ENCODE measurements around the gene ADAD2.

The ADAD2 gene

GRCh38 chr16:84153660-84154214 is 37.2 kb upstream of the ADAD2 start:
- TF ChIP-seq SUZ12 (IDR thresholded peaks at IDR 0.05; ENCODE audit: extremely low read depth, insufficient read depth, insufficient read length) = no peak
- no peak for TF ChIP-seq ZNF274 (IDR thresholded peaks at IDR 0.05; ENCODE audit: low read depth, low read length)
- H3K4me3 ChIP-seq (ENCODE audit: insufficient read length, low read depth) = no peak overlapping the region
- H3K27me3 ChIP-seq (ENCODE audit: insufficient read depth, insufficient read length) = no peaks in the 10 kb centered on the region
- H3K9ac ChIP-seq (ENCODE audit: insufficient read length, low read depth) = no peak overlapping the region
- peaks cover 4% of the 10 kb centered on the region for H3K4me1 ChIP-seq (ENCODE audit: insufficient read depth, insufficient read length)
- H3K9me3 ChIP-seq (ENCODE audit: insufficient read depth, low read length) = no peaks in the 10 kb centered on the region
- no peak for DNase-seq (ENCODE audit: low read depth, low spot score)
- H3K36me3 ChIP-seq (ENCODE audit: insufficient read depth, insufficient read length, low read length) = no peaks in the 10 kb centered on the region

DNA sequence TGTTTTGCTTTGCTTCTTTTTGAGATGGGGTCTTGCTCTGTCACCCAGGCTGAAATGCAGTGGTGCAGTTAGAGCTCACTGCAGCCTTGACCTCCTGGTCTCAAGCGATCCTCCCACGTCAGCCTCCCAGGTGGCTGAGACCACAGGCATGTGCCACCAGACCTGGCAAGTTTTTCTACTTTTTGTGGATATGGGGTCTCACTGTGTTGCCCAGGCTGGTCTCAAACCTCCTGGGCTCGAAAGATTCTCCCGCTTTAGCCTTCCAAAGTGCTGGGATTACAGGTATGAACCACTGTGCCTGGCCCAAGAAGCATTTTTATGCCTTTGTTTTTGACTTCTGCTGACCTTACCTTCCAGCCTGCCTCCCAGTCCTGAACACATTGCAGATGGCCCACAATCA is 35.7 kb upstream of the ADAD2 start:
- Histone ChIP-seq H3K9me3 (ENCODE audit: insufficient read depth, low read length) (no peaks in the 10 kb centered on the region), H3K36me3 (ENCODE audit: insufficient read depth, insufficient read length, low read length) (no peaks in the 10 kb centered on the region), H3K4me1 (ENCODE audit: insufficient read depth, insufficient read length) (peaks cover 4% of the 10 kb centered on the region), H3K4me3 (ENCODE audit: insufficient read length, low read depth) (no peak overlapping the region), H3K9ac (ENCODE audit: insufficient read length, low read depth) (no peak overlapping the region), H3K27me3 (ENCODE audit: insufficient read depth, insufficient read length) (no peaks in the 10 kb centered on the region)
- TF ChIP-seq YY1 (IDR thresholded peaks at IDR 0.05; ENCODE audit: insufficient read depth, insufficient read length) (no peak), SUZ12 (IDR thresholded peaks at IDR 0.05; ENCODE audit: extremely low read depth, insufficient read depth, insufficient read length) (no peak), ZNF274 (IDR thresholded peaks at IDR 0.05; ENCODE audit: low read depth, low read length) (no peak)
- DNase-seq (ENCODE audit: low read depth, low spot score) = no peak

DNA sequence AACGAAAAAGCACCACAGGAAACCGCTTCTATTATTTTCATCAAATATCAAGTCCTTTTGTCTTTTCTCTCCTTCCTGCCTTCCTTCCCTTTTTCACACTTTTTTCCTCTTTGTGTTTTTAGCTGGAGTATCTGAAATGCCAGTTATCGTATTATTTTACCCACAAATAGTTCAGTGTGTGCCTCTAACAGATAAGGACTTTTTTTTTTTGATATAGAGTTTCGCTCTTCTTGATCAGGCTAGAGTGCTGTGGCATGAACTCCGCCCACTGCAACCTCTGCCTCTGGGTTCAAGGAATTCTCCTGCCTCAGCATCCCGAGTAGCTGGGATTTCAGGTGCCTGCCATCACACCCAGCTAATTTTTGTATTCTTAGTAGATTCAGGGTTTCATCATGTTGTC is 35.2 kb upstream of the ADAD2 start:
- Histone ChIP-seq H3K4me3 (ENCODE audit: insufficient read length, low read depth) (no peak overlapping the region), H3K9ac (ENCODE audit: insufficient read length, low read depth) (no peak overlapping the region), H3K36me3 (ENCODE audit: insufficient read depth, insufficient read length, low read length) (no peaks in the 10 kb centered on the region), H3K9me3 (ENCODE audit: insufficient read depth, low read length) (no peaks in the 10 kb centered on the region), H3K27me3 (ENCODE audit: insufficient read depth, insufficient read length) (no peaks in the 10 kb centered on the region), H3K4me1 (ENCODE audit: insufficient read depth, insufficient read length) (peaks cover 4% of the 10 kb centered on the region)
- no peak for DNase-seq (ENCODE audit: low read depth, low spot score)
- TF ChIP-seq ZNF274 (IDR thresholded peaks at IDR 0.05; ENCODE audit: low read depth, low read length) = no peak
- TF ChIP-seq SUZ12 (IDR thresholded peaks at IDR 0.05; ENCODE audit: extremely low read depth, insufficient read depth, insufficient read length) = no peak
- TF ChIP-seq YY1 (IDR thresholded peaks at IDR 0.05; ENCODE audit: insufficient read depth, insufficient read length) = no peak

DNA sequence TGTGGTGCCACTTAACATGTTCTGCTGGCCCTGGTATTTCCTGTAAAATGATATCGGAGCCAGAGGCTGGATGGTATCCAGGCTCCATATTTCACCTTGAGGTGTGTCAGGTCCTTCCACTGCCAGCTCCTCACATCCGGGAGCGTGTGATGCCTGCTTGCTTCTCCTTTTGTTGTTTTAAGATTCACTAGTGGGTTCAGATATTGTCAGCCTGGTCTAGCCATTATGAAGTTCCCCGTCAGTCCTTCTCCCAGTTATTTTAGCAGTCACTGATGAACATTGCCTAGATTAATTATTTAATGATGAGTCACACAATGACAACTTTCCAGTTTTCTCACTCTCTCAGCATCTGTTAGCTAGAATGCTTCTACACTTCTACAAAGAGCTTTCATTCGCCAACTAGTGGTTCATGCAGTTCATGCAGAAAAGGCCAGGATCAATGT is 34.6 kb upstream of the ADAD2 start:
- TF ChIP-seq ZNF274 (IDR thresholded peaks at IDR 0.05; ENCODE audit: low read depth, low read length) (no peak), YY1 (IDR thresholded peaks at IDR 0.05; ENCODE audit: insufficient read depth, insufficient read length) (no peak), SUZ12 (IDR thresholded peaks at IDR 0.05; ENCODE audit: extremely low read depth, insufficient read depth, insufficient read length) (no peak)
- H3K36me3 ChIP-seq (ENCODE audit: insufficient read depth, insufficient read length, low read length) = no peaks in the 10 kb centered on the region
- DNase-seq (ENCODE audit: low read depth, low spot score) = no peak

GRCh38 chr16:84159007-84159406 is 31.9 kb upstream of the ADAD2 start:
- Histone ChIP-seq H3K9ac (ENCODE audit: insufficient read length, low read depth) (no peak overlapping the region), H3K27me3 (ENCODE audit: insufficient read depth, insufficient read length) (no peaks in the 10 kb centered on the region), H3K9me3 (ENCODE audit: insufficient read depth, low read length) (no peaks in the 10 kb centered on the region), H3K4me1 (ENCODE audit: insufficient read depth, insufficient read length) (peaks cover under 1% of the 10 kb centered on the region), H3K4me3 (ENCODE audit: insufficient read length, low read depth) (no peak overlapping the region), H3K36me3 (ENCODE audit: insufficient read depth, insufficient read length, low read length) (no peaks in the 10 kb centered on the region)
- no peak for DNase-seq (ENCODE audit: low read depth, low spot score)
- TF ChIP-seq ZNF274 (IDR thresholded peaks at IDR 0.05; ENCODE audit: low read depth, low read length) (no peak), SUZ12 (IDR thresholded peaks at IDR 0.05; ENCODE audit: extremely low read depth, insufficient read depth, insufficient read length) (no peak), YY1 (IDR thresholded peaks at IDR 0.05; ENCODE audit: insufficient read depth, insufficient read length) (no peak)

More for the DNA sequence above, 34.6 kb upstream of the ADAD2 start:
- H3K9me3 ChIP-seq (ENCODE audit: insufficient read depth, low read length) = no peaks in the 10 kb centered on the region
- H3K4me1 ChIP-seq (ENCODE audit: insufficient read depth, insufficient read length) = peaks cover 4% of the 10 kb centered on the region
- no peaks in the 10 kb centered on the region for H3K27me3 ChIP-seq (ENCODE audit: insufficient read depth, insufficient read length)
- no peak overlapping the region for H3K4me3 ChIP-seq (ENCODE audit: insufficient read length, low read depth)
- no peak overlapping the region for H3K9ac ChIP-seq (ENCODE audit: insufficient read length, low read depth)

DNA sequence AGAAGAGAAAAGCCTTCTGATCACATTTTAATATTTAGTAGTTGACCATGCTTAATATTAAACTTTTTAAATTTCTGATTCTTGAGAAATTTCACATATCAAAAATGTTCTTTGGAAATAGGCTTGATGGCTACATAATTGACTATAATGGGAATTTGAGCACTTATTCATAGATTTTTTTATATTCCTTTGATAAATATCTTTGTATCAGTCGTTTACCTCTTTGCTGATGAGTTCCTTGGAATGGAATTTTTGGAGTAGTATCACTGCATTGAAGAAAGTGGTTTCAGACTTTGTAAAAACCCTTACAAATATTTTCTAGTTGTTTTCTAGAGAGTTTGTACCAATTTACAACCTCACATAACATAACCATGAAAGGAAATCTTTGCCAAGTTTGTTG is 31.2 kb upstream of the ADAD2 start:
- DNase-seq (ENCODE audit: low read depth, low spot score) = no peak
- Histone ChIP-seq H3K9ac (ENCODE audit: insufficient read length, low read depth) (no peak overlapping the region), H3K9me3 (ENCODE audit: insufficient read depth, low read length) (no peaks in the 10 kb centered on the region), H3K4me3 (ENCODE audit: insufficient read length, low read depth) (no peak overlapping the region), H3K4me1 (ENCODE audit: insufficient read depth, insufficient read length) (no peaks in the 10 kb centered on the region), H3K36me3 (ENCODE audit: insufficient read depth, insufficient read length, low read length) (no peaks in the 10 kb centered on the region), H3K27me3 (ENCODE audit: insufficient read depth, insufficient read length) (no peaks in the 10 kb centered on the region)
- TF ChIP-seq ZNF274 (IDR thresholded peaks at IDR 0.05; ENCODE audit: low read depth, low read length) (no peak), SUZ12 (IDR thresholded peaks at IDR 0.05; ENCODE audit: extremely low read depth, insufficient read depth, insufficient read length) (no peak), YY1 (IDR thresholded peaks at IDR 0.05; ENCODE audit: insufficient read depth, insufficient read length) (no peak)

DNA sequence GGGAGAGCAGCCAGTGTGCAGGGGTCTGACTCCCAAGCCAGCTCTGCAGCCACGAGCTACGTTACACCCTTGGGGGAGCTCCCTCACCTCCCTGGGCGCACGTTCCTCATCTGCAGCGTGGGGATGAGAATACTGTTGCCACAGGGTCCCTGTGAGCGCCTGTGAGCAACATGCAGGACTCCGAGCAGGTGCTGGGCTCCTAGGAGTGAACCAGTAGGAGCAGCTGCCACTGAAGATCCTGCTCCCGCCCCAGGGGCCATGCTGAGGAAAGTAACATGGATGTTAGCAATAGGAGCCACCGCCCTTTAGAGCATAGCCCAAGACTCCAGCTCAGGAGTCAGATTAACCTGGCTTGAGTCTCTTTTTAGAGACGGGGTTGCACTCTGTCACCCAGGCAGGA is 29.9 kb upstream of the ADAD2 start:
- no peaks in the 10 kb centered on the region for H3K27me3 ChIP-seq (ENCODE audit: insufficient read depth, insufficient read length)
- H3K9ac ChIP-seq (ENCODE audit: insufficient read length, low read depth) = no peak overlapping the region
- H3K9me3 ChIP-seq (ENCODE audit: insufficient read depth, low read length) = no peaks in the 10 kb centered on the region
- TF ChIP-seq ZNF274 (IDR thresholded peaks at IDR 0.05; ENCODE audit: low read depth, low read length) = no peak
- TF ChIP-seq SUZ12 (IDR thresholded peaks at IDR 0.05; ENCODE audit: extremely low read depth, insufficient read depth, insufficient read length) = no peak
- no peak for TF ChIP-seq YY1 (IDR thresholded peaks at IDR 0.05; ENCODE audit: insufficient read depth, insufficient read length)
- H3K4me3 ChIP-seq (ENCODE audit: insufficient read length, low read depth) = no peak overlapping the region
- no peaks in the 10 kb centered on the region for H3K36me3 ChIP-seq (ENCODE audit: insufficient read depth, insufficient read length, low read length)
- peaks cover 3% of the 10 kb centered on the region for H3K4me1 ChIP-seq (ENCODE audit: insufficient read depth, insufficient read length)
- DNase-seq (ENCODE audit: low read depth, low spot score) = no peak

All from NT2/D1 (cell line).